GM21576 (cell line): ENCODE data around the gene ATL2.

ENCODE experiments used
- ATAC-seq: cut with Tn5 transposase; IDR thresholded peaks from one replicate; pipeline ENCODE4 v1.9.1; 2021; ENCODE audit warnings: mild to moderate bottlenecking, moderate library complexity; ENCODE audit not compliant: unreplicated experiment

ATL2 gene

GRCh38 chr2:38255211-38255610 lies 121.9 kb downstream of the ATL2 start:
- no peak for ATAC-seq

GRCh38 chr2:38254796-38255195 lies 122.3 kb downstream of the ATL2 start:
- ATAC-seq = no peak

GRCh38 chr2:38251940-38252339 lies 125.1 kb downstream of the ATL2 start:
- no peak for ATAC-seq

DNA sequence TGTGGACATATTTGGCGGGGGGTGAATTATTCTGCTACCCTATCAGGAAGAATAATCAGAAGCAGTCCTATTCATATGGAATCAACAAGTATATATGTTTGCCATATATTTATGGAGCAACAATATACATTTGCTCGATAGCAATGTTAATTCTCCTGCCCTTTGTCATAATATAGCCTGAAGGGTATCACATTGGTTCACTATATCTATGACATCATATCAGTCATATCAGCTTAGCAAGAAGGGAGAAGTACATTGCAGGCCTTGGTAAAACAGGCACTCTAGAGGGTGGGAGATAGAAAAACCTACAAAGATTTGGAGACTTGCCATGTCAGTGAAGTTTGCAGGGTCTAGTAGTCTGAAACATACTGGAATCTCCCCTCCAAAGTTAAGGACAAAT lies 128.4 kb downstream of the ATL2 start:
- no peak for ATAC-seq

DNA sequence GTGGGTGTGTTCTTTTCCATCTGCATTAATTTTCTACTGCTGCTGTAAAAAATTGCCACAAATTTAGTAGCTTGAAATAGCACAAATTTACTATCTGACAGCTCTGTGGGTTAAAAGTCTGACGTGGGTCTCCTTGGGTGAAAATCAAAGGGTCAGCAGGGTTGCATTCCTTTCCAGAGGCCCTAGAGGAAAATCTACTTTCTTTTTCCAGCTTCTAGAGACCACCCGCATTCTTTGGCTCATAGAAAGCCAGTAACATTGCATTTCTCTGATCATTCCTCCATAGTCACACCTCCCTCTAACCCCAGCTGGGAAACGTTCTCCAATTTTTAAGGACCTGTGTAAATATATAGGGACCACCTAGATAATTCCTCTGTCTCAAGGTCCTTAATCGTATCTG lies 128.8 kb downstream of the ATL2 start:
- no peak for ATAC-seq

- no peak for ATAC-seq
Observed at GRCh38 chr2:38246105-38246504, 131.0 kb downstream of the ATL2 start.

- ATAC-seq = no peak
Observed at GRCh38 chr2:38245114-38245641, 131.9 kb downstream of the ATL2 start.

DNA sequence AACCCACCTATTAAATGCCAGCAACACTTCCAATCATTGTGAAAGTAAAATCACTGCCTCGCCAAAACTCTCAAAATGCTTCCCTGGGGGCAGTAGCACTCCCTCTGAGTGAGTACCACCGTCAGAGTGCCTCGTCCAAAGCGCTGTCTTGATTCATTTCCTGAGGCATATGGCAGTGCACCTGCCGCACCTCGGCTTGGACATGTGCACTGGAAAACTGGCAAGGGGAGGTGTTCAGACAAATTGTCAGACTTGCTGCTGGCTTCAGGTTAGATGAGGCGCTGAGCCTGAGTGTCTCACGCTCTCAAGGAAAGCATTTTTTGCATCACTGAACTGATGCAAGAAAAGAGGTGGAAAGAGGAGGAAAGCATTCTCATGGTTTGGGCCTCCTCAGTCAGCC lies 132.8 kb downstream of the ATL2 start:
- ATAC-seq = no peak
